HFFc6 (cell line): ENCODE data around the gene KDR. TPM values are rescaled to one million over a fixed set of nuclear protein-coding genes. Genes with fewer than 3 reads are reported as not detected.

Source experiments
- DNase-seq: peaks from one replicate; pipeline ENCODE4 v3.0.0-alpha.2; 2018
- H3K27ac Mint-ChIP-seq: 2 replicates; pipeline ENCODE4 v1.8.0; 2020; ENCODE audit warnings: mild to moderate bottlenecking, mixed read lengths
- H3K27me3 Mint-ChIP-seq: 2 replicates; pipeline ENCODE4 v1.8.0; 2021; ENCODE audit warnings: mild to moderate bottlenecking, moderate library complexity, mixed read lengths; ENCODE audit not compliant: insufficient read depth
- H3K36me3 Mint-ChIP-seq: 2 replicates; pipeline ENCODE4 v1.8.0; 2021; ENCODE audit warnings: low read depth, mixed read lengths
- H3K4me1 Mint-ChIP-seq: 2 replicates; pipeline ENCODE4 v1.8.0; 2020; ENCODE audit warnings: low read depth, mixed read lengths
- H3K4me3 Mint-ChIP-seq: 2 replicates; pipeline ENCODE4 v1.8.0; 2020; ENCODE audit warnings: mild to moderate bottlenecking, moderate library complexity, mixed read lengths
- H3K9me3 Mint-ChIP-seq: 2 replicates; pipeline ENCODE4 v1.8.0; 2020; ENCODE audit warnings: mild to moderate bottlenecking, mixed read lengths
- CTCF ChIP-seq: fragments of 200-600 bp; sonication (generic); IDR thresholded peaks from 2 replicates; pipeline ENCODE4 v1.5.0; 2021; ENCODE audit warnings: antibody characterized with exemption, mild to moderate bottlenecking
- total RNA-seq, 6 experiments: library from RNA; stranded (reverse); fragmentation: NEBNext Ultra II Directional; extraction: Animal tissue kit (Norgen Biotek cat#: 25700); gene quantifications; 2 replicates in 1 of 6; 3 replicates in 5 of 6; pipeline ENCODE4 v1.2.3, GENCODE V29; 2021

KDR gene
- total RNA-seq, 6 experiments from 2014 or later = not detected

- no peak overlapping the region for H3K4me3 Mint-ChIP-seq
- no peaks in the 10 kb centered on the region for H3K36me3 Mint-ChIP-seq
- no peak for TF ChIP-seq CTCF
- H3K9me3 Mint-ChIP-seq = no peaks in the 10 kb centered on the region
- no peaks in the 10 kb centered on the region; the same call in none of the 2 replicates for H3K27me3 Mint-ChIP-seq
- no peak for DNase-seq
- H3K27ac Mint-ChIP-seq = no peak overlapping the region
- no peaks in the 10 kb centered on the region for H3K4me1 Mint-ChIP-seq
Observed at GRCh38 chr4:55117511-55117910, 7.9 kb downstream of the KDR start.

- no peaks in the 10 kb centered on the region for H3K9me3 Mint-ChIP-seq
- H3K27ac Mint-ChIP-seq = no peak overlapping the region
- no peaks in the 10 kb centered on the region; the same call in none of the 2 replicates for H3K27me3 Mint-ChIP-seq
- DNase-seq = no peak
- no peak overlapping the region for H3K4me3 Mint-ChIP-seq
- no peaks in the 10 kb centered on the region for H3K36me3 Mint-ChIP-seq
- no peak for TF ChIP-seq CTCF
- no peaks in the 10 kb centered on the region for H3K4me1 Mint-ChIP-seq
Observed at GRCh38 chr4:55116450-55116849, 8.9 kb downstream of the KDR start.

GRCh38 chr4:55111601-55112000, 13.8 kb downstream of the KDR start:
- Mint-ChIP-seq H3K4me3 (no peak overlapping the region), H3K4me1 (no peaks in the 10 kb centered on the region), H3K27ac (no peak overlapping the region), H3K36me3 (no peaks in the 10 kb centered on the region), H3K27me3 (no peaks in the 10 kb centered on the region; the same call in none of the 2 replicates), H3K9me3 (no peaks in the 10 kb centered on the region)
- TF ChIP-seq CTCF = no peak
- DNase-seq = no peak

- Mint-ChIP-seq H3K27me3 (no peaks in the 10 kb centered on the region; the same call in 1 of the 2 replicates), H3K4me3 (no peak overlapping the region), H3K36me3 (no peaks in the 10 kb centered on the region), H3K27ac (no peak overlapping the region), H3K4me1 (no peaks in the 10 kb centered on the region), H3K9me3 (no peaks in the 10 kb centered on the region)
- TF ChIP-seq CTCF = no peak
- DNase-seq = no peak
Observed at GRCh38 chr4:55110131-55110530, 15.3 kb downstream of the KDR start.

- TF ChIP-seq CTCF = no peak
- no peak overlapping the region for H3K4me3 Mint-ChIP-seq
- H3K27me3 Mint-ChIP-seq = peaks cover 2% of the 10 kb centered on the region
Observed at GRCh38 chr4:55107054-55107453, 18.3 kb downstream of the KDR start.

GRCh38 chr4:55103224-55103623, 22.2 kb downstream of the KDR start:
- H3K27ac Mint-ChIP-seq = no peak overlapping the region
- no peak overlapping the region for H3K4me3 Mint-ChIP-seq
- no peak for TF ChIP-seq CTCF
- H3K9me3 Mint-ChIP-seq = no peaks in the 10 kb centered on the region
- H3K27me3 Mint-ChIP-seq = peaks cover 2% of the 10 kb centered on the region; the same call in 1 of the 2 replicates
- H3K4me1 Mint-ChIP-seq = no peaks in the 10 kb centered on the region
- no peaks in the 10 kb centered on the region for H3K36me3 Mint-ChIP-seq
- DNase-seq = no peak

More at GRCh38 chr4:55107054-55107453, 18.3 kb downstream of the KDR start:
- Mint-ChIP-seq H3K9me3 (no peaks in the 10 kb centered on the region), H3K27ac (no peak overlapping the region), H3K36me3 (no peaks in the 10 kb centered on the region), H3K4me1 (no peaks in the 10 kb centered on the region)
- DNase-seq = no peak
